ENCODE results near the gene TMEM205.
A peak's percentile ranks its signal among the peaks of the same experiment; 100 is the strongest.
"Not testable (repeated sequence)": the region's sequence is repeated elsewhere in the genome, so short reads cannot be mapped to it uniquely, and the experiment has no call there.

TMEM205 gene

DNA sequence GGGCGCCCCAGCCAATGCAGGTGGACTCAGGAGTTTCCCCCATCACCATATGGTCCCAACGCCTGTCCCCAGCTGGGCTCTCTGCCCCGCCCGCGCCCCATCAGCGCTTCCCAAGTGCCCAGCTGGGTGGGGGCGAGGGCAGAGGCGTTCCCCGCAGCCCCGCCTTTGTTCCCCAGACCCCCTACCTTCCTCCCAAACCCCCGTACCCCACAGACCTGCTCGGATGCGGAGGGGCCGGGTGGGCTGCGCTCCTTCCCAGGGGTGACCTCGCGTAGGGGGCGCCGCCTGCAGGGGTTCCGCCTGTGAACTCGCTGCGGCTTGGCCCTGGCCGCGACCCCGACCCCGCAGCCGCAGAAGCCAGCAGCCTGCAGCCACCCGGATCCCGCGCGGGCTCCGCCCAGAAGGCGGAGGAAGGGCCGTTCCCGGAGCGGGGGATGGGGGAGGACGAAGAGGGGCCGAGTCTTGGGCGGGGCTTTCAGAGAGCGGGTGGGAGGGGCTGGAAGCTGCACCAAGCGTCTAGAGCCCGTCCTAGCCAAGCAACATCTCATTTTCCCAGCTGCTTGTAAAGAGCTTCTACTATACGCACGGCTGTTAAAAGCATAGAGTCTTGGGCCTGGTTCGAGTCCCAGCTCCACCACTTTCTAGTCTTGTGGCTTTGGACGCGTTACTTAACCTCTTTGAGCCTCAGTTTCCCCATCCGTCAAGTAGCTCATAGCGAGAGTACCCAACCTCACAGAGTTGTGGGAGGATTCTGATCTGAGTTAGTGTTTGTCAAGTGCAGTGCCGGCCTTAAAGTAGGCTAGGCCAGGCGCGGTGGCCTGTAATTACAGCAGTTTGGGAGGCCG, 6.6 kb downstream of the TMEM205 start, which contains the start of gene RAB3D:
Gene RAB3D (minus strand): TSS at position 404 of the 845 bp plus-strand sequence. CDS start 2,258 bp downstream, outside the sequence.
- peak; percentile 91 for DNase-seq (ENCODE audit: low spot score)

GRCh38 chr19:11338569-11339253, 7.4 kb downstream of the TMEM205 start:
- no peak for DNase-seq (ENCODE audit: low spot score)

- DNase-seq (ENCODE audit: low spot score), result no peak
Measured at GRCh38 chr19:11338121-11338520, 7.9 kb downstream of the TMEM205 start.

DNA sequence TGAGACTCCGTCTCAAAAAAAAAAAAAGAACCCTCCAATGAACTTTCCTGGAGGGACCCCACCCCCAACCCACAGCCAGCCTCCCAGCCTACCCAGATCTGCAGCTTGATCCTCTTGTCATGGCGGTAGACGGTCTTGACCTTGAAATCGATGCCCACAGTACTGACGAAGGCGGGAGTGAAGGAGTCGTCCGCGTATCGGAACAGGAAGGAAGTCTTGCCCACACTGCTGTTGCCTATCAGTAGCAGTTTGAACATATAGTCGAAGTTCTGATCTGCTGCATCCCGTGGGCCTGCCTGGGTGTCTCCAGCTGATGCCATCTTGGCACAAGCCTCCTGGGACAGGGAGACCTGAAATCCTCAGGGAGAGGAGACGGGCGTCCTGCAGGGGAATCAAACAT, 9.0 kb downstream of the TMEM205 start:
- no peak for DNase-seq (ENCODE audit: low spot score)

DNA sequence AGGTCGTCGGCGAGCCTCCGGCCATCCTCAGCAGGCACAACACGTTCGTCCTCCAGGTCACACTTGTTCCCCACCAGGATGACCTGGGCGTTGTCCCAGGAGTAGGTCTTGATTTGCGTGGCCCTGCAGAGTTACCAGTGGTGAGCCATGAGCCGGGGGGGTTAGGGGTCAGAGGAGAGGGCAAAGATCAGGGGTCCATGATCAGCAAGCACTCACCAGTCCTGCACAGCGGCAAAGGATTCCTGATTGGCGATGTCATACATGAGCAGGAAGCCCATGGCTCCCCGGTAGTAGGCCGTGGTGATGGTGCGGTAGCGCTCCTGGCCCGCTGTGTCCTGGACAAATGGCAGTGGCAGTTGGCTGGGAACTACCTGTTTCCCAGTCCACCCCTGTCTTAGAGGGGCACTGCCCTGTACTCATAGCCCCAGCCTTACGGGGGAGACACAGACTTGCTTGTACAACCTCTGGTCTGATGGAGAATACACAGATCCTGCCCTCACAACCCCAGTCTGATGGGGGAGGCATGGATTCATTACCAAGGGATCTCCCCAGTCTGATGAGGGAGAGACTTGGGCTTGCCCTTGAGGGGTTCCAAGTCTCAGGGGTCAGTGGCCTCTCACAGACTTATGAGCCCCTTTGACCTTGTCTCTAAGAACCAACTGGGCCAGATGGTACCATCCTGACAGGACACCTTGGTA, 10.5 kb downstream of the TMEM205 start:
- DNase-seq (ENCODE audit: low spot score), result no peak

DNA sequence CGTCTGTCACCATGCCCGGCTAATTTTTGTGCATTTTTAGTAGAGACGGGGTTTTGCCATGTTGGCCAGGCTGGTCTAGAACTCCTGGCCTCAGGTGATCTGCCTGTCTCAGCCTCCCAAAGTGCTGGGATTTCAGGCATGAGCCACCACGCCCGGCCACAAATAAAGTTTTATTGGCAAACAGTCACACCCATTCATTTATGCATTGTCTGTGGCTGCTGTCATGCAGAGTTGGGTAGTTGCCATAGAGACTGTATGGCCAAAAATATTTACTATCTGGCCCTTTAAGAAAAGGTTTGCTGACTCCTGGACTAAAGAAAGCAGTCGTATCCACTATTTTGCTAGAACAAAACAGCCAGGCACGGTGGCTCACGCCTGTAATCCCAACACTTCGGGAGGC, 12.2 kb downstream of the TMEM205 start:
- not testable (repeated sequence) for DNase-seq (ENCODE audit: low spot score)

- DNase-seq (ENCODE audit: low spot score), result no peak
Measured at GRCh38 chr19:11332822-11333221, 13.2 kb downstream of the TMEM205 start.

DNA sequence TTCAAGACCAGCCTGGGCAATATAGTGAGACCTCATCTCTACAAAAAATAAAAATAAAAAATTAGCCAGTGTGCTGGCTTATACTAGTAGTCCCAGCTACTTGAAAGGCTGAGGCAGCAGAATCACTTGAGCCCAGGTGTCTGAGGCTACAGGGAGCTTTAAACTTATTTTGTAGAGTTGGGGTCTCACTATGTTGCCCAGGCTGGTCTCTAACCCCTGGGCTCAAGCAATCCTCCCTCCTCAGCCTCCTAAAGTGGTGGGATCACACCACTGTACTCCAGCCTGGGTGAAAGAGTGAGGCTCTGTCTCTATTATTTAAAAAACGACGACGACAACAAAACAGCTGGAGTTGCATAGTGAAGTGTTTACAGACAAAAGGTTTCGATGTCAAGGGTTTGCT, 14.6 kb downstream of the TMEM205 start:
- no peak for DNase-seq (ENCODE audit: low spot score)

DNA sequence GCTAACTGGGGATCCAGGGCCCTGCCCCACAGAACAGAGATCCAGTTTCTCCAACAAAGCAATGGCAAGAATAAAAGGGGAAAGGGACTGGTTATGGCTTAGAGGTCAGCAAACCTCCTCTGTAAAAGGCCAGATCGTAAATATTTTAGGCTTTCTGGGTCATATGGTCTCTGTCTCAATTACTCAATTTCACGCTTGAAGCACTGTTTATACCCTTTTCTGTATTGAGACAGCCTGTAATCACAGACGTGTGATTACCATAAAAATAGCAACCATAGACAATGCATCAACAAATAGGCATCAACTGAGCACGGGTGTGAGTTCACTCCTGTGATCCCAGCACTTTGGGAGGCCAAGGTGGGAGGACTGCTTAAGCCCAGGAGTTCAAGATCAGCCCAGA, 15.9 kb downstream of the TMEM205 start:
- no peak for DNase-seq (ENCODE audit: low spot score)

GRCh38 chr19:11325544-11325943, 20.5 kb downstream of the TMEM205 start:
- DNase-seq (ENCODE audit: low spot score), result no peak

GRCh38 chr19:11324748-11325389, 21.2 kb downstream of the TMEM205 start:
- DNase-seq (ENCODE audit: low spot score), result peak; percentile 37

DNA sequence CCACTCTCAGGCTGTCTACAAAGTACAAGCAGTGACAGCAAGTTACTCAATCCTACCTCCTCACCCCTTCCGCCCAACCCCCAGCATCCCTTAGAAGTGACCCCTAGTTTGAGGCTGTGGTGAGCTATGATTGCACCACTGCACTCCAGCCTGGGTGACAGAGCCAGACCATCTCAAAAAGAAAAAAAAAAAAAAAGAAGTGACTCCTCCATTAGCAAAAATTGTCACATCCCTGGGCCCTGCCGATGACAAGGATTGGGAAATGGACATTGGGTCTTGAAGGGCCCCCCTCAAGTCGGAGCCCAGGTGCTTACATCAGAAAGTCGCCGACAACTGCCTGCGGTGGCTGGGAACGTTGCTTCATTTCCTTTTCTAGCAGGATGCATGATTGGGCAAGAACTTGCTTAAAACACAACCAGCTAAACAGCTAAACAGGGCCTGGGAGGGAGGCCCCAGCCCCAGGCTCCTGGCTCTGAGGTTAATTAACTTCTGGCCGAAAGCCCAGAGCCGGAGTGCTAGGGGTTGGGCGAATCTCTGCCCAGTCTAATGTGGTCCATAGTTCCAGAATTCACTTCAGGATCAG, 21.9 kb downstream of the TMEM205 start:
- DNase-seq (ENCODE audit: low spot score), result peak; percentile 80

- no peak for DNase-seq (ENCODE audit: low spot score)
Measured at GRCh38 chr19:11323601-11324078, 22.4 kb downstream of the TMEM205 start.

DNA sequence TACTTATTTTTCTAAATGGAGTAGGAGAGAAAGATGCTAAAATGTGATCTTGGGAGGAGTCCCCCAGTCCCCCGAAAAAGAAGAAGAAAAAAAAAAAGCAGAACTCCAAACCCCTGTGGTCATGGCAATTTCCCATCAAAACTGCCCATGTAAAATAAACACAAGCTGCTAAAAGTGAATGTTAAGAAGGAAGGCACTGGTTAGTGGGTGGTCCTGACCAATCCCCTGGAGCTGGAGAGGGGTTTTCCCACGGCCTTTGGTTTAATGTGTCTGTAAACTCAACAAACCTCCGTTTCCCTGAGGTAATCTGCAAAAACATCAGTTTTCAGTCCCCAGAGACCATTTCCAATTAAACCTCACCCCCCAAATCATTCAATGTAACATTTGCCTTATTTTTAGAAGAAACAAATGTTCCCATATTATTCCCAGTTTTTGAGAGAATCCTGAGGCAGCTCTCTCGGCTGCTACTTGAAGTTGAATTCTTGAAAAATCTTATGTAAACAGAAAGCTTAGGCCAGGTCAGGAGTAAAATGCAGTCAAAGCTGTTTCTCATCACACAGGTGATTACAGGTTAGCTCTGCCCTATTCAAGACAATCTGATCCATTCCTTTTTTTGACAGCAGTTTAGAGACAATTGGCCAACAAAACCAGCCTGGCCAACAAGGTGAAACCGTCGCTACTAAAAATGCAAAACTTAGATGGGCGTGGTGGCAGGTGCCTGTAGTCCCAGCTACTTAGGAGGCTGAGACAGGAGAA, 23.6 kb downstream of the TMEM205 start:
- DNase-seq (ENCODE audit: low spot score), result no peak

- DNase-seq (ENCODE audit: low spot score), result no peak
Measured at GRCh38 chr19:11321191-11322126, 24.6 kb downstream of the TMEM205 start.

DNA sequence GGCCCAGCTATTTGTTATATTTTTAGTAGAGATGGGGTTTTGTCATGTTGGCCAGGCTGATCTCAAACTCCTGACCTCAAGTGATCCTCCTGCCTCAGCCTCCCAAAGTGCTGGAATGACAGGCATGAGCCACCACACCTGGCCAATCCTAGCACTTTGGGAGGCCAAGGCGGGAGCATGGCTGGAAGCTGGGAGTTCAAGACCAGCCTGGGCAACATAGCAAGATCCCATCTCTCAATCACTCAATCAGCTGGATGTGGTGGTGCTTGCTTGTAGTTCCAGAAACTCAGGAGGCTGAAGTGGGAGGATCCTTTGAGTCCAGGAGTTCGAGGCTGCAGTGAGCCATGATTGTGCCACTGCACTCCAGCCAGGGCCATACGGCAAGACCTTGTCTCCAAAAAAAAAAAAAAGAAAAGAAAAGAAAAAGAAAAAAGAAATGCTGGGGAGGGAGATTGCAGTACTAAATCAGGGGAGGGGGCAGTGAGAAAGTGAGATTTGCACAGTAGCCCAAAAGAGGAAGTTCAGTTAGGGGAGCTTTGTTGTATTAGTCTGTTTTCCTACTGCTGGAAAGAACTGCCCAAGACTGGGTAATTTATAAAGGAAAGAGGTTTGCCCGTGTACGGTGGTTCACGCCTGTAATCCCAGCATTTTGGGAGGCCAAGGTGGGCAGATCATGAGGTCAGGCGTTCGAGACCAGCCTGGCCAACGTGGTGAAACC, 25.6 kb downstream of the TMEM205 start:
- not testable (repeated sequence) for DNase-seq (ENCODE audit: low spot score)

DNA sequence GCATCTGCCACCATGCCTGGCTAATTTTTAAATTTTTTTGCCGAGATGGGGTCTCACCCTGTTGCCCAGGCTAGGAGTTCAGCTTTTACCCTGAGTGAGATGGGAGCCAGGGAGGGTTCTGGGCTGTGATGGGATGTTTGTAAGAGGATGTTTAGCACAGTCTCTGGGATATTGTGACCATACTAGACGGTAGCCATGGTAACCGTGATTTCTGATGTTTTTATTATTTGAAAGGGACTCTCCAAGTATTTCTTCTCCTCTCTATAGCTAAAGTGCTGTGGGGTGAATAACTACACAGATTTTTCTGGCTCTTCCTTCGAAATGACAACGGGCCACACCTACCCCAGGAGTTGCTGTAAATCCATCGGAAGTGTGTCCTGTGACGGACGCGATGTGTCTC, 39.7 kb downstream of the TMEM205 start:
- DNase-seq (ENCODE audit: low spot score), result no peak

DNA sequence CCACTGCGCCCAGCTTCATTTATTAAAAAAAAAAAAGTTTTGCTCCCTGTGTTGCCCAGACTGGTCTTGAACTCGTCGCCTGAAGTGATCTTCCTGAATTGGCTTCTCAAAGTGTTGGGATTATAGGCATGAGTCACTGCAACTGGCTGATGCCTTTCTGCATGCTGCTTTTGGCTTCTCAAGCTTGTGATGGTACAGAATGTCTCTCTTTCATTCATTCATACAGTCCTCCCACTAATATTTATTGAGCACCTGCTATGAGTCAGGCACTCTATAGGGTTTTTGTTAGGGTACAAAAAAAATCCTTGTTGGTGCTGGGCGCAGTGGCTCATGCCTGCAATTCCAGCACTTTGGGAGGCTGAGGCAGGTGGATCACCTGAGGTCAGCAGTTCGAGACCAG, 41.1 kb downstream of the TMEM205 start:
- no peak for DNase-seq (ENCODE audit: low spot score)

- no peak for DNase-seq (ENCODE audit: low spot score)
Measured at GRCh38 chr19:11300811-11301120, 45.3 kb downstream of the TMEM205 start.

Measured in cerebellar cortex (tissue), 1 donor.